HCT116 (cell line): ENCODE measurements around the gene HIVEP3. TPM values are rescaled to one million over a fixed set of nuclear protein-coding genes. Genes with fewer than 3 reads are reported as not detected.

Experiments used
- ATAC-seq: fragments of 200-7000 bp; cut with Tn5 transposase; 2 replicates; pipeline ENCODE4 v1.9.1; 2020; ENCODE audit warnings: mild to moderate bottlenecking, moderate library complexity
- BruUV-seq: library from RNA; stranded (reverse); fragments of 400-500 nt; replicated peaks from 2 replicates; lab custom pipeline; 2021; lab: Mats Ljungman, UMichigan
- CTCF ChIA-PET: fragments of 300-600 bp; sonication (Branson Sonifier 250); formaldehyde crosslinking; loops from one replicate; lab custom pipeline; 2021; ENCODE audit warnings: antibody characterized with exemption; lab: Charles Lee
- POLR2A ChIA-PET: fragments of 300-600, 350-600 bp; sonication (Branson Sonifier 250); formaldehyde crosslinking; loops from one replicate; lab custom pipeline; 2021; ENCODE audit warnings: antibody characterized with exemption; lab: Charles Lee
- RAD21 ChIA-PET, 2 experiments: fragments of 300-600 bp; sonication (Branson Sonifier 250); formaldehyde crosslinking; loops; one replicate each; lab custom pipeline; 2023; ENCODE audit warnings: low total read pairs in 2 of 2; ENCODE audit not compliant: uncharacterized antibody in 2 of 2, unreplicated experiment in 2 of 2, low non-redundant PET in 1 of 2; lab: Charles Lee
- DNase-seq: peaks from one replicate; pipeline ENCODE4 v3.0.0-alpha.2; 2010; ENCODE audit warnings: low read depth, low spot score
- H2AFZ ChIP-seq: fragments of 200-600 bp; shearing (Covaris generic), sonication (generic); 2 replicates; pipeline ENCODE4 v1.6.1; 2017; ENCODE audit warnings: low read depth, mixed run types, mixed read lengths, antibody characterized with exemption, low read length; ENCODE audit not compliant: poor library complexity, severe bottlenecking
- H3K27ac ChIP-seq: 2 replicates; pipeline ENCODE4 v1.5.1; 2012; ENCODE audit warnings: low read depth, low read length
- H3K27me3 ChIP-seq: fragments of 200-600 bp; sonication (generic); 2 replicates; pipeline ENCODE4 v1.6.1; 2016; ENCODE audit warnings: mixed run types, low read length, mixed read lengths; ENCODE audit not compliant: insufficient read depth
- H3K36me3 ChIP-seq, 2 experiments: fragments of 200-500 bp in 1 of 2; fragments of 200-600 bp in 1 of 2; sonication (Bioruptor generic) in 1 of 2; sonication (generic) in 1 of 2; 2 replicates each; pipeline versions ENCODE4 v1.5.1 to v1.6.1; 2014 to 2016; ENCODE audit warnings: low read length in 2 of 2, inconsistent platforms in 1 of 2, mixed read lengths in 1 of 2, mixed run types in 1 of 2; ENCODE audit not compliant: insufficient read depth in 2 of 2, control insufficient read depth in 1 of 2
- H3K4me1 ChIP-seq, 2 experiments: fragments of 200-600 bp in 1 of 2; sonication (generic) in 1 of 2; 2 replicates each; pipeline versions ENCODE4 v1.5.1 to v1.6.1; 2012 to 2017; ENCODE audit warnings: low read length in 2 of 2, inconsistent platforms in 1 of 2, mild to moderate bottlenecking in 1 of 2, mixed read lengths in 1 of 2, mixed run types in 1 of 2, moderate library complexity in 1 of 2; ENCODE audit not compliant: insufficient read depth in 2 of 2, control insufficient read depth in 1 of 2
- H3K4me2 ChIP-seq: fragments of 200-600 bp; sonication (generic); 2 replicates; pipeline ENCODE4 v1.6.1; 2017; ENCODE audit warnings: mixed run types, low read length, mixed read lengths
- H3K4me3 ChIP-seq, 2 experiments: fragments of 200-600 bp in 1 of 2; sonication (generic) in 1 of 2; replicated peaks in 1 of 2; 2 replicates each; pipeline ENCODE4 v1.5.1; 2011 to 2016; ENCODE audit warnings: low read length in 2 of 2, control low read depth in 1 of 2, low read depth in 1 of 2, mild to moderate bottlenecking in 1 of 2, mixed read lengths in 1 of 2, mixed run types in 1 of 2
- H3K79me2 ChIP-seq: fragments of 200-600 bp; sonication (generic); 2 replicates; pipeline ENCODE4 v1.6.1; 2017; ENCODE audit warnings: mild to moderate bottlenecking, mixed run types, low read length, moderate library complexity, mixed read lengths; ENCODE audit not compliant: insufficient read depth
- H3K9ac ChIP-seq: fragments of 200-600 bp; sonication (generic); 2 replicates; pipeline ENCODE4 v1.6.1; 2016; ENCODE audit warnings: low read length, mixed read lengths
- H3K9me2 ChIP-seq: fragments of 200-600 bp; sonication (generic), shearing (Covaris generic); 2 replicates; pipeline ENCODE4 v1.6.1; 2017; ENCODE audit warnings: mixed run types, mild to moderate bottlenecking, moderate library complexity; ENCODE audit not compliant: insufficient read depth
- H3K9me3 ChIP-seq, 2 experiments: fragments of 200-500 bp in 1 of 2; fragments of 200-600 bp in 1 of 2; sonication (Bioruptor generic) in 1 of 2; sonication (generic) in 1 of 2; 2 replicates each; pipeline ENCODE4 v1.6.1; 2014 to 2017; ENCODE audit warnings: low read length in 2 of 2, mixed read lengths in 2 of 2, inconsistent platforms in 1 of 2, low read depth in 1 of 2, mild to moderate bottlenecking in 1 of 2, mixed run types in 1 of 2, moderate library complexity in 1 of 2; ENCODE audit not compliant: control insufficient read depth in 1 of 2, insufficient read depth in 1 of 2
- H4K20me1 ChIP-seq: fragments of 200-600 bp; sonication (generic), shearing (Covaris generic); 2 replicates; pipeline ENCODE4 v1.6.1; 2017; ENCODE audit warnings: mixed run types, mild to moderate bottlenecking, moderate library complexity; ENCODE audit not compliant: insufficient read depth
- ATF3 ChIP-seq: IDR thresholded peaks from 2 replicates; pipeline ENCODE4 v1.6.1; 2012
- CBX3 ChIP-seq: IDR thresholded peaks from 2 replicates; pipeline ENCODE4 v1.6.1; 2012; ENCODE audit warnings: low read depth
- CTCF ChIP-seq, 3 experiments: fragments of 200-600 bp in 1 of 3; sonication (generic) in 1 of 3; IDR thresholded peaks in 2 of 3; conservative IDR thresholded peaks in 1 of 3; 2 replicates each; pipeline ENCODE4 v1.5.1; 2012 to 2017; ENCODE audit warnings: low read depth in 2 of 3, low read length in 2 of 3, antibody characterized with exemption in 1 of 3, borderline replicate concordance in 1 of 3, control low read depth in 1 of 3, mild to moderate bottlenecking in 1 of 3, mixed read lengths in 1 of 3, mixed run types in 1 of 3, moderate library complexity in 1 of 3; ENCODE audit not compliant: insufficient read depth in 1 of 3
- ELF1 ChIP-seq: IDR thresholded peaks from 2 replicates; pipeline ENCODE4 v1.6.1; 2012; ENCODE audit warnings: low read depth, borderline replicate concordance
- EZH2 ChIP-seq: fragments of 200-600 bp; sonication (generic); IDR thresholded peaks from 2 replicates; pipeline ENCODE4 v1.6.1; 2017; ENCODE audit warnings: antibody characterized with exemption, mixed run types
- EZH2phosphoT487 ChIP-seq: fragments of 200-600 bp; IDR thresholded peaks from 2 replicates; pipeline ENCODE4 v1.6.1; 2018; ENCODE audit warnings: antibody characterized with exemption, borderline replicate concordance
- MAX ChIP-seq: IDR thresholded peaks from 2 replicates; pipeline ENCODE4 v1.6.1; 2012
- RAD21 ChIP-seq: IDR thresholded peaks from 2 replicates; pipeline ENCODE4 v1.6.1; 2012; ENCODE audit warnings: low read depth, mild to moderate bottlenecking
- REST ChIP-seq: IDR thresholded peaks from 2 replicates; pipeline ENCODE4 v1.6.1; 2012; ENCODE audit warnings: low read depth
- SP1 ChIP-seq: IDR thresholded peaks from 2 replicates; pipeline ENCODE4 v1.6.1; 2012; ENCODE audit warnings: low read depth
- SRF ChIP-seq: IDR thresholded peaks from 2 replicates; pipeline ENCODE4 v1.6.1; 2012; ENCODE audit warnings: low read depth
- TCF7L2 ChIP-seq: IDR thresholded peaks from 2 replicates; pipeline ENCODE4 v1.7.0; 2011; ENCODE audit warnings: borderline replicate concordance, inconsistent platforms; ENCODE audit not compliant: insufficient read depth, insufficient read length; ENCODE audit errors: extremely low read depth
- YY1 ChIP-seq: IDR thresholded peaks from 2 replicates; pipeline ENCODE4 v1.6.1; 2011; ENCODE audit warnings: low read length, low read depth, moderate library complexity, mild to moderate bottlenecking; ENCODE audit not compliant: insufficient replicate concordance; ENCODE audit errors: extremely low read depth
- intact Hi-C: fragments of 100-400 bp; cut with micrococcal nuclease; formaldehyde crosslinking; loops from 2 replicates; pipeline ENCODE4 v1.10.0; 2022
- total RNA-seq: library from RNA; stranded (reverse); gene quantifications from one replicate; pipeline ENCODE4 v1.2.1, GENCODE V29; 2021; ENCODE audit not compliant: unreplicated experiment

Gene HIVEP3
- total RNA-seq, 1 experiment from 2014 or later: 7.1 TPM

GRCh38 chr1:41710980-41711379 is 207.7 kb downstream of the HIVEP3 start:
- ChIA-PET POLR2A (no interaction called here), CTCF (no interaction called here), RAD21 (no interaction called here)
- Histone ChIP-seq H3K4me3 (no peak overlapping the region), H3K9ac (no peak overlapping the region), H3K4me2 (no peak overlapping the region), H2AFZ (no peak overlapping the region), H3K27me3 (no peaks in the 10 kb centered on the region), H3K9me3 (no peaks in the 10 kb centered on the region), H3K36me3 (no peaks in the 10 kb centered on the region), H3K79me2 (no peaks in the 10 kb centered on the region), H3K27ac (no peak overlapping the region), H3K4me1 (peaks cover 4 to 18% of the 10 kb centered on the region in 2 experiments; a peak in 3 of 4 replicates), H4K20me1 (no peaks in the 10 kb centered on the region), H3K9me2 (no peaks in the 10 kb centered on the region)
- BruUV-seq: no TSS peak
- TF ChIP-seq REST (no peak), EZH2phosphoT487 (no peak), CBX3 (no peak), ELF1 (no peak)
- intact Hi-C loops: no loop called here
- DNase-seq (no peak), ATAC-seq (no peak)

- no peaks in the 10 kb centered on the region for H4K20me1 ChIP-seq
- H2AFZ ChIP-seq: no peak overlapping the region
- ChIA-PET RAD21 (no interaction called here), POLR2A (no interaction called here), CTCF (no interaction called here)
- no peak overlapping the region for H3K4me3 ChIP-seq
- intact Hi-C loops: no loop called here
- no peak overlapping the region for H3K9ac ChIP-seq
- ATAC-seq (no peak), DNase-seq (no peak)
- BruUV-seq: no TSS peak
- H3K9me3 ChIP-seq: no peaks in the 10 kb centered on the region
- H3K4me1 ChIP-seq: peaks cover 4 to 18% of the 10 kb centered on the region in 2 experiments; a peak in 3 of 4 replicates
- no peaks in the 10 kb centered on the region for H3K36me3 ChIP-seq
- H3K9me2 ChIP-seq: no peaks in the 10 kb centered on the region
- no peaks in the 10 kb centered on the region for H3K79me2 ChIP-seq
- no peak overlapping the region for H3K4me2 ChIP-seq
- H3K27me3 ChIP-seq: no peaks in the 10 kb centered on the region
- no peak overlapping the region for H3K27ac ChIP-seq
- no peak for TF ChIP-seq RAD21
- TF ChIP-seq SRF: no peak
- TF ChIP-seq MAX: no peak
- TF ChIP-seq TCF7L2: no peak
- TF ChIP-seq ELF1: no peak
- TF ChIP-seq EZH2: no peak
- no peak for TF ChIP-seq ATF3
- no peak for TF ChIP-seq SP1
- no peak for TF ChIP-seq CTCF (IDR thresholded peaks at IDR 0.05 in 2 of 3, conservative IDR thresholded peaks at IDR 0.05 in 1 of 3; ENCODE audit: borderline replicate concordance in 1 of 3, insufficient read depth in 1 of 3, low read depth in 2 of 3, low read length in 2 of 3)
- TF ChIP-seq YY1: no peak
Observed at GRCh38 chr1:41709873-41710272, 208.8 kb downstream of the HIVEP3 start.
